HepG2 (cell line): Measurements from ENCODE around the gene INTS2. TPM values are rescaled to one million over a fixed set of nuclear protein-coding genes. Genes with fewer than 3 reads are reported as not detected.
A peak's percentile ranks its signal among the peaks of the same experiment; 100 is the strongest.

ENCODE experiments used
- ADNP ChIP-seq: sonication (generic); formaldehyde crosslinking; IDR thresholded peaks from 2 replicates; pipeline ENCODE4 v1.4.0; 2020; ENCODE audit warnings: missing genetic modification reagents
- CCAR2 ChIP-seq: fragments of 200-400 bp; formaldehyde crosslinking; optimal IDR thresholded peaks from 2 replicates; pipeline ENCODE3; 2018; ENCODE audit warnings: low read depth, mild to moderate bottlenecking, low read length, moderate library complexity
- FIP1L1 ChIP-seq: fragments of 200-400 bp; formaldehyde crosslinking; IDR thresholded peaks from 2 replicates; pipeline ENCODE4 v1.6.1; 2018; ENCODE audit warnings: low read depth, mild to moderate bottlenecking, low read length, moderate library complexity, borderline replicate concordance; ENCODE audit not compliant: insufficient read depth
- HOXA7 ChIP-seq: sonication (generic); formaldehyde crosslinking; IDR thresholded peaks from 2 replicates; pipeline ENCODE4 v1.8.1; 2022; ENCODE audit warnings: mild to moderate bottlenecking, missing genetic modification reagents, moderate library complexity
- KDM6A ChIP-seq: IDR thresholded peaks from 2 replicates; pipeline ENCODE4 v1.6.1; 2016; ENCODE audit warnings: low read depth
- MED1 ChIP-seq: sonication (generic); formaldehyde crosslinking; IDR thresholded peaks from 2 replicates; pipeline ENCODE4 v1.4.0; 2020; ENCODE audit warnings: missing genetic modification reagents
- MTA1 ChIP-seq: sonication (generic); formaldehyde crosslinking; IDR thresholded peaks from 2 replicates; pipeline ENCODE4 v1.4.0; 2020; ENCODE audit warnings: missing genetic modification reagents, mild to moderate bottlenecking, borderline replicate concordance
- MXD4 ChIP-seq: IDR thresholded peaks from 2 replicates; pipeline ENCODE4 v1.6.1; 2016; ENCODE audit warnings: mild to moderate bottlenecking, missing biosample characterization, missing genetic modification reagents
- NKX3-1 ChIP-seq: sonication (generic); formaldehyde crosslinking; IDR thresholded peaks from 2 replicates; pipeline ENCODE4 v1.5.0; 2020; ENCODE audit warnings: missing genetic modification reagents
- PAF1 ChIP-seq: IDR thresholded peaks from 2 replicates; pipeline ENCODE4 v1.6.1; 2016; ENCODE audit warnings: missing genetic modification reagents, missing compliant biosample characterization
- PAXIP1 ChIP-seq: sonication (generic); formaldehyde crosslinking; conservative IDR thresholded peaks from 2 replicates; pipeline ENCODE4 v1.4.0; 2020; ENCODE audit warnings: mild to moderate bottlenecking, missing genetic modification reagents, moderate library complexity
- PHB2 ChIP-seq: fragments of 450-650 bp; IDR thresholded peaks from 2 replicates; pipeline ENCODE4 v1.6.1; 2018; ENCODE audit not compliant: partially characterized antibody
- SKI ChIP-seq: fragments of 450-650 bp; IDR thresholded peaks from one replicate; pipeline ENCODE4 v1.6.1; 2018; ENCODE audit warnings: mild to moderate bottlenecking; ENCODE audit not compliant: partially characterized antibody
- SMAD9 ChIP-seq: sonication (generic); formaldehyde crosslinking; IDR thresholded peaks from 2 replicates; pipeline ENCODE4 v1.5.1; 2020; ENCODE audit warnings: mild to moderate bottlenecking, missing genetic modification reagents
- SRSF4 ChIP-seq: fragments of 200-400 bp; formaldehyde crosslinking; IDR thresholded peaks from one replicate; pipeline ENCODE4 v1.6.1; 2018; ENCODE audit warnings: mild to moderate bottlenecking, low read depth, low read length, moderate library complexity; ENCODE audit not compliant: poor library complexity, severe bottlenecking
- STAT5B ChIP-seq: sonication (generic); formaldehyde crosslinking; IDR thresholded peaks from 2 replicates; pipeline ENCODE4 v1.4.0; 2020; ENCODE audit warnings: missing genetic modification reagents
- ZNF142 ChIP-seq: sonication (generic); formaldehyde crosslinking; IDR thresholded peaks from 2 replicates; pipeline ENCODE4 v1.4.0; 2020; ENCODE audit warnings: missing genetic modification reagents
- ZNF34 ChIP-seq: sonication (generic); formaldehyde crosslinking; IDR thresholded peaks from 2 replicates; pipeline ENCODE4 v1.4.0; 2020; ENCODE audit warnings: mild to moderate bottlenecking, missing genetic modification reagents, borderline replicate concordance
- ZNF510 ChIP-seq: sonication (generic); formaldehyde crosslinking; IDR thresholded peaks from 2 replicates; pipeline ENCODE4 v1.4.0; 2020; ENCODE audit warnings: low read depth, mild to moderate bottlenecking, missing genetic modification reagents
- ZNF530 ChIP-seq: sonication (generic); formaldehyde crosslinking; IDR thresholded peaks from 2 replicates; pipeline ENCODE4 v1.5.0; 2020; ENCODE audit warnings: low read depth, mild to moderate bottlenecking, missing genetic modification reagents
- ZNF572 ChIP-seq: sonication (generic); formaldehyde crosslinking; IDR thresholded peaks from 2 replicates; pipeline ENCODE4 v1.5.1; 2020; ENCODE audit warnings: mild to moderate bottlenecking, missing genetic modification reagents
- polyA plus RNA-seq, 8 experiments: library from polyadenylated mRNA; depleted of rRNA in 3 of 8; stranded (reverse) in 7 of 8; unstranded in 1 of 8; fragments of >200 nt; fragmentation: Illumina TruSeq in 4 of 8; extraction: Trizol in 4 of 8; gene quantifications; 2 replicates each; pipeline versions ENCODE4 v1.2.1 to v1.2.3, GENCODE V29; 2011 to 2016; ENCODE audit warnings: low read depth in 4 of 8, missing spikeins in 1 of 8, mixed read lengths in 1 of 8; ENCODE audit not compliant: insufficient read depth in 1 of 8
- total RNA-seq, 5 experiments: library from RNA; depleted of rRNA; stranded (reverse); fragments of >200 nt; fragmentation: Illumina TruSeq; extraction: Trizol; gene quantifications; 2 replicates each; pipeline ENCODE4 v1.2.3, GENCODE V29; 2016; ENCODE audit warnings: low read depth in 1 of 5

Gene INTS2
- total and polyA plus RNA-seq, 2 of the 13 experiments (the other 11 are each of a cell fraction or from before 2014, with no cell fraction given), result 20.5 to 30.2 TPM

- TF ChIP-seq NKX3-1 (no peak), MXD4 (CRISPR knock-in tag) (0 out of 2 replicates have a peak, but pooled peaks have one; percentile 26), PAF1 (CRISPR knock-in tag) (no peak), PHB2 (no peak), ZNF510 (CRISPR knock-in tag) (no peak), MTA1 (CRISPR knock-in tag) (peak; percentile 60; the same call in 1 of the 2 replicates), ZNF530 (no peak), HOXA7 (CRISPR knock-in tag) (no peak), ADNP (CRISPR knock-in tag) (no peak), SMAD9 (CRISPR knock-in tag) (no peak), PAXIP1 (CRISPR knock-in tag) (peak; percentile 76), ZNF572 (CRISPR knock-in tag) (no peak), STAT5B (CRISPR knock-in tag) (no peak; the same call in 1 of the 2 replicates), ZNF34 (0 out of 2 replicates have a peak, but pooled peaks have one; percentile 56), SKI (peak; percentile 33), FIP1L1 (no peak), CCAR2 (no peak), KDM6A (CRISPR knock-in tag) (no peak), ZNF142 (CRISPR knock-in tag) (no peak), SRSF4 (no peak), MED1 (CRISPR knock-in tag) (no peak)
Measured at GRCh38 chr17:61862975-61863800, 64.6 kb downstream of the INTS2 start, which contains the start of gene BRIP1 (continued).
